Heart right ventricle (tissue), 16 donors: ENCODE measurements around the gene LMF2. TPM values are rescaled to one million over a fixed set of nuclear protein-coding genes. Genes with fewer than 3 reads are reported as not detected.

Source experiments
- ATAC-seq, 8 donors: fragments of 200-7000 bp; cut with Tn5 transposase; one replicate each; pipeline ENCODE4 v1.9.1; 2020; ENCODE audit warnings: mild to moderate bottlenecking in 8 of 8, moderate library complexity in 8 of 8, moderate number of reproducible peaks in 1 of 8
- DNase-seq, 2 donors: peaks; one replicate each; pipeline ENCODE4 v3.0.0-alpha.2; 2020
- H3K27ac ChIP-seq, 10 donors: fragments of 200-600 bp; sonication (generic) in 2 of 10; one replicate each; pipeline versions ENCODE4 v1.5.0 to v1.8.0; 2020 to 2022; ENCODE audit warnings: mild to moderate bottlenecking in 3 of 10
- H3K27me3 ChIP-seq, 7 donors: fragments of 200-600 bp; one replicate each; pipeline ENCODE4 v1.8.0; 2021 to 2022; ENCODE audit warnings: mild to moderate bottlenecking in 2 of 7
- H3K36me3 ChIP-seq, 9 donors: fragments of 200-600 bp; sonication (generic) in 1 of 9; one replicate each; pipeline versions ENCODE4 v1.5.0 to v1.8.0; 2020 to 2022; ENCODE audit warnings: mild to moderate bottlenecking in 2 of 9
- H3K4me1 ChIP-seq, 9 donors: fragments of 200-600 bp; sonication (generic) in 1 of 9; one replicate each; pipeline versions ENCODE4 v1.5.0 to v1.8.0; 2020 to 2022; ENCODE audit warnings: mild to moderate bottlenecking in 4 of 9
- H3K4me3 ChIP-seq, 10 donors: fragments of 200-600 bp; sonication (generic) in 2 of 10; one replicate each; pipeline versions ENCODE4 v1.5.0 to v1.8.0; 2020 to 2022; ENCODE audit warnings: mild to moderate bottlenecking in 7 of 10, moderate library complexity in 2 of 10
- H3K9me3 ChIP-seq, 11 donors: fragments of 200-600 bp in 10 of 11; sonication (generic) in 2 of 11; one replicate each; pipeline versions ENCODE4 v1.5.0 to v1.8.0; 2013 to 2022; ENCODE audit warnings: mild to moderate bottlenecking in 2 of 11, control low read depth in 1 of 11, moderate library complexity in 1 of 11
- CTCF ChIP-seq, 9 donors: fragments of 200-600 bp; sonication (generic) in 2 of 9; IDR thresholded peaks; one replicate each; pipeline versions ENCODE4 v1.5.0 to v1.8.0; 2021 to 2022; ENCODE audit warnings: antibody characterized with exemption in 9 of 9, mild to moderate bottlenecking in 5 of 9, moderate library complexity in 1 of 9
- WGBS, 2 donors: extraction: QIAGEN DNeasy Blood & Tissue Kit; methylation state at CpG; one replicate each; pipeline ENCODE4 v1.1.7; 2013; ENCODE audit warnings: inconsistent platforms in 1 of 2; 5-methylcytosine and 5-hydroxymethylcytosine counted together
- intact Hi-C, 10 donors: fragments of 100-400 bp; cut with DNase I; formaldehyde crosslinking; loops; one replicate each; pipeline versions ENCODE4 v1.11.1 to v1.14.2; 2022
- polyA plus RNA-seq, 2 donors: library from polyadenylated mRNA; stranded (reverse); fragments of 200-250 nt; gene quantifications; one replicate each; pipeline ENCODE4 v1.2.3, GENCODE V29; 2013
- total RNA-seq, 10 donors: library from RNA; stranded (reverse); fragmentation: NEBNext Ultra II Directional in 3 of 10; extraction: Animal tissue kit (Norgen Biotek cat#: 25700) in 3 of 10; gene quantifications; one replicate each; pipeline versions ENCODE4 v1.2.1 to v1.2.4, GENCODE V29; 2021 to 2023
- donor health status: Arrhythmogenic right ventricular cardiomyopathy.
- donor health status: ischemic (EF 13 %, LVEDD 7.1; RV severe dilation, severe dysfunction).
- donor health status: healthy with polysubstance abuse.
- donor health status: DM: no; HTN: yes; CAD: no.
- donor health status: DM: no; HTN: no; CAD: no.
- donor health status: ischemic (EF 25% LVEDD 6.9; RV normal size, moderate dysfunction).
- donor health status: ischemic (EF 25% LVEDD 5.7; RV mildly dilated, moderate dysfunction).
- donor health status: healthy.
- donor health status: DM: yes; HTN: yes; CAD: no.
- donor health status: Ischemic cardiomyopathy.
- donor health status: ischemic (EF 35%, LVEDD 5.7; RV mildly dilated, moderate dysfunction).
- donor health status: nonischemic (EF 11% LVEDD 7.7; RV severe dilation, severe dysfunction).
- donor health status: DM: yes; HTN: yes; CAD: no.
- donor health status: PGD.
- donor health status: ischemic (EF 29% LVEDD 5.4; RV normal size, mild dysfunction).
- donor health status: nonischemic (EF 23%, LVEDD 6.1; RV moderate dilation, normal function).

LMF2 gene
- total and polyA plus RNA-seq, 12 donors, result 18.8 to 42.5 (median 25.4) TPM

GRCh38 chr22:50473855-50474671, 33.4 kb downstream of the LMF2 start:
- H3K9me3 ChIP-seq, result no peaks in the 10 kb centered on the region
- peak in 2 of 8 donors; percentile 23 to 25 for ATAC-seq
- H3K4me3 ChIP-seq, result peak overlapping the region; percentile 63 to 98 (median 84)
- intact Hi-C loops, result loop anchor here in 2 of 10 donors (2.0 kb wide), 1 partner anchor 33 kb away; the partner anchor contains the start of gene LMF2 (in 2 of the 2)
- TF ChIP-seq CTCF (IDR thresholded peaks at IDR 0.05), result peak in 1 of 9 donors; percentile 6
- peak overlapping the region in 8 of 10 donors; percentile 62 to 90 (median 74) for H3K27ac ChIP-seq
- peaks cover 0 to 7% (median 3%) of the 10 kb centered on the region in 7 donors for H3K27me3 ChIP-seq
- 5 to 10% methylated on average over 35 to 62 of the region's 62 CpGs for WGBS, 2 donors
- H3K4me1 ChIP-seq, result peaks cover 31 to 57% (median 56%) of the 10 kb centered on the region in 9 donors
- H3K36me3 ChIP-seq, result peaks cover 0 to 4% (median 0%) of the 10 kb centered on the region in 9 donors
- DNase-seq, result peak in 1 of 2 donors; percentile 40

- DNase-seq (peak in 1 of 2 donors; percentile 11), ATAC-seq (no peak)
- TF ChIP-seq CTCF (IDR thresholded peaks at IDR 0.05), result peak in 2 of 9 donors; percentile 3 to 23
- 81 to 86% methylated on average over 6 of the region's 6 CpGs for WGBS, 2 donors
- peaks cover 0 to 4% (median 0%) of the 10 kb centered on the region in 9 donors for H3K36me3 ChIP-seq
- no peaks in the 10 kb centered on the region for H3K27me3 ChIP-seq
- no peak overlapping the region for H3K27ac ChIP-seq
- intact Hi-C loops, result no loop called here
- H3K4me3 ChIP-seq, result peak overlapping the region in 5 of 10 donors; percentile 81 to 98 (median 86)
- H3K4me1 ChIP-seq, result peaks cover 31 to 67% (median 58%) of the 10 kb centered on the region in 9 donors
- H3K9me3 ChIP-seq, result no peaks in the 10 kb centered on the region
Observed at GRCh38 chr22:50473088-50473487, 34.4 kb downstream of the LMF2 start.

GRCh38 chr22:50471962-50472361, 35.5 kb downstream of the LMF2 start:
- intact Hi-C loops, result no loop called here
- Histone ChIP-seq H3K4me1 (peaks cover 31 to 67% (median 58%) of the 10 kb centered on the region in 9 donors), H3K4me3 (no peak overlapping the region), H3K36me3 (peaks cover 0 to 14% (median 6%) of the 10 kb centered on the region in 9 donors), H3K27me3 (no peaks in the 10 kb centered on the region), H3K9me3 (no peaks in the 10 kb centered on the region), H3K27ac (no peak overlapping the region)
- ATAC-seq (no peak), DNase-seq (no peak)
- WGBS, 2 donors, result 85 to 86% methylated on average over 5 of the region's 5 CpGs
- TF ChIP-seq CTCF (IDR thresholded peaks at IDR 0.05), result no peak

- ATAC-seq, result no peak
- intact Hi-C loops, result no loop called here
Observed at GRCh38 chr22:50471197-50471847, 36.2 kb downstream of the LMF2 start.

More at GRCh38 chr22:50471197-50471847, 36.2 kb downstream of the LMF2 start:
- DNase-seq, result no peak
- no peak for TF ChIP-seq CTCF (IDR thresholded peaks at IDR 0.05)
- peak overlapping the region in 1 of 10 donors; percentile 78 for H3K27ac ChIP-seq
- H3K4me1 ChIP-seq, result peaks cover 31 to 67% (median 58%) of the 10 kb centered on the region in 9 donors
- no peaks in the 10 kb centered on the region for H3K9me3 ChIP-seq
- WGBS, 2 donors, result 80 to 84% methylated on average over 20 to 21 of the region's 21 CpGs
- H3K4me3 ChIP-seq, result no peak overlapping the region
- H3K36me3 ChIP-seq, result peaks cover 0 to 21% (median 12%) of the 10 kb centered on the region in 9 donors
- H3K27me3 ChIP-seq, result no peaks in the 10 kb centered on the region
